HG03354 (cell line): ENCODE results near the gene SHC2.
"Not testable (repeated sequence)": the region's sequence is repeated elsewhere in the genome, so short reads cannot be mapped to it uniquely, and the experiment has no call there.

Source experiments
- ATAC-seq: cut with Tn5 transposase; IDR thresholded peaks from one replicate; pipeline ENCODE4 v1.9.1; 2021; ENCODE audit warnings: mild to moderate bottlenecking; ENCODE audit not compliant: unreplicated experiment, poor library complexity, severe bottlenecking

Gene SHC2

GRCh38 chr19:493391-494170, 32.7 kb upstream of the SHC2 start:
- no peak for ATAC-seq

GRCh38 chr19:492091-492531, 31.3 kb upstream of the SHC2 start:
- ATAC-seq: no peak

- no peak for ATAC-seq
These were observed 30.4 kb upstream of the SHC2 start for GRCh38 chr19:491146-491741.

GRCh38 chr19:489418-490196, 28.8 kb upstream of the SHC2 start:
- peak; percentile 4 for ATAC-seq

- ATAC-seq: peak; percentile 81
These were observed 27.9 kb upstream of the SHC2 start for GRCh38 chr19:488505-489417.

GRCh38 chr19:485583-486236, 24.9 kb upstream of the SHC2 start:
- no peak for ATAC-seq

- ATAC-seq: no peak
These were observed 24.2 kb upstream of the SHC2 start for GRCh38 chr19:485077-485476.

- no peak for ATAC-seq
These were observed 23.7 kb upstream of the SHC2 start for GRCh38 chr19:484494-484893.

GRCh38 chr19:483332-484072, 22.7 kb upstream of the SHC2 start:
- no peak for ATAC-seq

GRCh38 chr19:482186-483041, 21.6 kb upstream of the SHC2 start:
- no peak for ATAC-seq

- not testable (repeated sequence) for ATAC-seq
These were observed 20.3 kb upstream of the SHC2 start for GRCh38 chr19:481100-481499.

- no peak for ATAC-seq
These were observed 19.4 kb upstream of the SHC2 start for GRCh38 chr19:480016-480855.

GRCh38 chr19:478976-479375, 18.1 kb upstream of the SHC2 start:
- no peak for ATAC-seq

- no peak for ATAC-seq
These were observed 17.5 kb upstream of the SHC2 start for GRCh38 chr19:478236-478903.

GRCh38 chr19:475360-475759, 14.5 kb upstream of the SHC2 start:
- no peak for ATAC-seq
